WTC11 (cell line): ENCODE results near the gene MIEF1. TPM values are rescaled to one million over a fixed set of nuclear protein-coding genes. Genes with fewer than 3 reads are reported as not detected.

Experiments
- ATAC-seq: fragments of 200-7000 bp; cut with Tn5 transposase; 2 replicates; pipeline ENCODE4 v1.10.0; 2021; ENCODE audit warnings: mild to moderate bottlenecking, moderate library complexity
- CTCF ChIA-PET: fragments of 300-600 bp; sonication (Branson Sonifier 250); formaldehyde crosslinking; loops from one replicate; lab custom pipeline; 2021; ENCODE audit warnings: antibody characterized with exemption; lab: Charles Lee
- POLR2A ChIA-PET: fragments of 350-600 bp; sonication (Branson Sonifier 250); formaldehyde crosslinking; loops from one replicate; lab custom pipeline; 2021; ENCODE audit warnings: antibody characterized with exemption; lab: Charles Lee
- DNase-seq: peaks from one replicate; pipeline ENCODE4 v3.0.0; 2021; ENCODE audit warnings: low spot score
- H3K27ac Mint-ChIP-seq: 2 replicates; pipeline ENCODE4 v1.8.0; 2021; ENCODE audit warnings: mixed read lengths
- H3K27me3 Mint-ChIP-seq: 2 replicates; pipeline ENCODE4 v1.8.0; 2021; ENCODE audit warnings: low read depth, mild to moderate bottlenecking, moderate library complexity, mixed read lengths
- H3K36me3 Mint-ChIP-seq: 2 replicates; pipeline ENCODE4 v1.8.0; 2021; ENCODE audit warnings: mixed read lengths
- H3K4me1 Mint-ChIP-seq: 2 replicates; pipeline ENCODE4 v1.8.0; 2022; ENCODE audit warnings: mixed read lengths
- H3K4me3 Mint-ChIP-seq: 2 replicates; pipeline ENCODE4 v1.8.0; 2021; ENCODE audit warnings: mild to moderate bottlenecking, moderate library complexity, mixed read lengths
- H3K9me3 Mint-ChIP-seq: 2 replicates; pipeline ENCODE4 v1.8.0; 2021; ENCODE audit warnings: mixed read lengths
- ATF1 ChIP-seq: sonication (generic); formaldehyde crosslinking; IDR thresholded peaks from 2 replicates; pipeline ENCODE4 v1.8.1; 2023; ENCODE audit warnings: mild to moderate bottlenecking, moderate library complexity, missing genetic modification reagents
- ATF3 ChIP-seq: sonication (generic); formaldehyde crosslinking; conservative IDR thresholded peaks from 2 replicates; pipeline ENCODE4 v1.8.1; 2022; ENCODE audit warnings: mild to moderate bottlenecking, missing genetic modification reagents
- CREB1 ChIP-seq: sonication (generic); formaldehyde crosslinking; IDR thresholded peaks from 2 replicates; pipeline ENCODE4 v1.8.0; 2023; ENCODE audit warnings: mild to moderate bottlenecking, missing genetic modification reagents
- E2F1 ChIP-seq: sonication (generic); formaldehyde crosslinking; IDR thresholded peaks from 2 replicates; pipeline ENCODE4 v1.8.0; 2022; ENCODE audit warnings: mild to moderate bottlenecking, missing genetic modification reagents
- FOXK1 ChIP-seq: sonication (generic); formaldehyde crosslinking; IDR thresholded peaks from 2 replicates; pipeline ENCODE4 v1.8.0; 2022; ENCODE audit warnings: mild to moderate bottlenecking, moderate library complexity, missing genetic modification reagents
- GABPB1 ChIP-seq: sonication (generic); formaldehyde crosslinking; IDR thresholded peaks from 2 replicates; pipeline ENCODE4 v1.8.1; 2023; ENCODE audit warnings: mild to moderate bottlenecking, missing genetic modification reagents
- GRHL2 ChIP-seq: fragments of 250-450 bp; sonication (Bioruptor Pico); IDR thresholded peaks from 2 replicates; pipeline ENCODE4 v1.8.0; 2022; ENCODE audit warnings: mild to moderate bottlenecking, moderate library complexity; ENCODE audit not compliant: insufficient replicate concordance, severe bottlenecking
- IRF2 ChIP-seq: sonication (generic); formaldehyde crosslinking; IDR thresholded peaks from 2 replicates; pipeline ENCODE4 v1.8.0; 2022; ENCODE audit warnings: low read depth, missing genetic modification reagents, borderline replicate concordance
- MYBL2 ChIP-seq: sonication (generic); formaldehyde crosslinking; IDR thresholded peaks from 2 replicates; pipeline ENCODE4 v1.8.1; 2023; ENCODE audit warnings: mild to moderate bottlenecking, moderate library complexity, missing genetic modification reagents
- NFATC4 ChIP-seq: fragments of 250-450 bp; sonication (Bioruptor Pico); IDR thresholded peaks from 2 replicates; pipeline ENCODE4 v1.9.0; 2021; ENCODE audit warnings: mild to moderate bottlenecking
- NFYB ChIP-seq: sonication (generic); formaldehyde crosslinking; conservative IDR thresholded peaks from 2 replicates; pipeline ENCODE4 v1.8.0; 2022; ENCODE audit warnings: low read depth, missing genetic modification reagents
- NR1H2 ChIP-seq: sonication (generic); formaldehyde crosslinking; IDR thresholded peaks from 2 replicates; pipeline ENCODE4 v1.9.0; 2021; ENCODE audit warnings: mild to moderate bottlenecking, moderate library complexity, missing genetic modification reagents
- NR2C2 ChIP-seq: sonication (generic); formaldehyde crosslinking; IDR thresholded peaks from 2 replicates; pipeline ENCODE4 v1.8.0; 2022; ENCODE audit warnings: mild to moderate bottlenecking, missing genetic modification reagents
- NR3C1 ChIP-seq: sonication (generic); formaldehyde crosslinking; conservative IDR thresholded peaks from 2 replicates; pipeline ENCODE4 v1.8.1; 2023; ENCODE audit warnings: low read depth, mild to moderate bottlenecking, missing genetic modification reagents
- TEAD1 ChIP-seq: sonication (generic); formaldehyde crosslinking; IDR thresholded peaks from 2 replicates; pipeline ENCODE4 v1.8.0; 2022; ENCODE audit warnings: mild to moderate bottlenecking, missing genetic modification reagents
- TP53 ChIP-seq: sonication (generic); formaldehyde crosslinking; IDR thresholded peaks from 2 replicates; pipeline ENCODE4 v1.8.1; 2023; ENCODE audit warnings: mild to moderate bottlenecking, missing genetic modification reagents
- ZBTB21 ChIP-seq: sonication (generic); formaldehyde crosslinking; IDR thresholded peaks from 2 replicates; pipeline ENCODE4 v1.8.1; 2023; ENCODE audit warnings: mild to moderate bottlenecking, missing genetic modification reagents, borderline replicate concordance
- ZNF121 ChIP-seq: sonication (generic); formaldehyde crosslinking; IDR thresholded peaks from 2 replicates; pipeline ENCODE4 v1.8.0; 2023; ENCODE audit warnings: missing genetic modification reagents
- ZNF512 ChIP-seq: sonication (generic); formaldehyde crosslinking; IDR thresholded peaks from 2 replicates; pipeline ENCODE4 v1.8.1; 2022; ENCODE audit warnings: missing genetic modification reagents, borderline replicate concordance
- ZNF671 ChIP-seq: fragments of 250-450 bp; sonication (Bioruptor Pico); IDR thresholded peaks from 2 replicates; pipeline ENCODE4 v1.8.0; 2021; ENCODE audit warnings: mild to moderate bottlenecking
- total RNA-seq: library from RNA; stranded (reverse); gene quantifications from 3 replicates; pipeline ENCODE4 v1.2.3, GENCODE V29; 2021
- TF ChIP-seq, protein P1 (sequence below): sonication (generic); formaldehyde crosslinking; IDR thresholded peaks from 2 replicates; pipeline ENCODE4 v1.8.0; 2022; ENCODE audit warnings: mild to moderate bottlenecking, missing genetic modification reagents
- TF ChIP-seq, protein P2 (sequence below): sonication (generic); formaldehyde crosslinking; IDR thresholded peaks from 2 replicates; pipeline ENCODE4 v1.8.1; 2022; ENCODE audit warnings: low read depth, mild to moderate bottlenecking, moderate library complexity, missing genetic modification reagents, borderline replicate concordance
- TF ChIP-seq, protein P3 (sequence below): fragments of 250-450 bp; sonication (Bioruptor Pico); IDR thresholded peaks from 2 replicates; pipeline ENCODE4 v1.9.0; 2021; ENCODE audit warnings: mild to moderate bottlenecking
- TF ChIP-seq, protein P4 (sequence below): sonication (generic); formaldehyde crosslinking; IDR thresholded peaks from 2 replicates; pipeline ENCODE4 v1.8.1; 2023; ENCODE audit warnings: mild to moderate bottlenecking, missing genetic modification reagents
- TF ChIP-seq, protein P5 (sequence below): fragments of 250-450 bp; sonication (Bioruptor Pico); IDR thresholded peaks from 2 replicates; pipeline ENCODE4 v1.8.0; 2021; ENCODE audit warnings: mild to moderate bottlenecking

The MIEF1 gene
- total RNA-seq, 1 experiment from 2014 or later, result 38.7 TPM

DNA sequence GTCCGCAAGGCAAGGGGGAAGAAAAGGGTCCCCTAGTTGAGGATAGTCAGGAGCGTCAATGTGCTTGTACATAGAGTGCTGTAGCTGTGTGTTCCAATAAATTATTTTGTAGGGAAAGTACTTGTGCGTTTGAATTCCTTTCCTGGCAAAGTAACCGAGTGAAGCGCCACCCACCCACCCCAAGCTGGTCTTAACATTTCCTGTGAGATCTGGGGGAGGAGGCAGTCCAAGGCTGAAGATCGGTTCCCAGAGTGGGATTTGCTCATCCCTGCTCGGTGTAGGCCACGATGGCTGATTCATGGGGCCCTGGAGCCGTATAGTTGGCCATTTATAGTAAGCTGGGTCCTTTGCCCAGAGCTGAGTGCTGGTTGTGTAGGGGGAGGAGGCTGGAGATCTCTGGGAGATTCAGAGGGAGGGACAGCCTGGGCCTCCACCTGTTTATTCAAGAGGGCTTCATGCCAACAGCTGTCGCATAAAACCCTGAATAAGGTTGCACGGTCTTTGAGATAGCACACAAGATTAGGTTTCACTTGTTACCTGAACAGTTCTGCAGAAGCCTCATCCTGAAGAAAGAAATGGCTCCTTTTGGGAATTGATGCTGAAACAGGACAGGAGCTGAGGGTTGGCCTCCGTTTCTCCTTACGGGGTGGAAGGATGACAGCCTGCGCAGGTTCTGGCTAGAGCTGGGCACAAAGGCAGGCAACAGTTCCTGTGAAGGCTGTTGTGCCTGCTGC, 20.6 kb downstream of the MIEF1 start:
- ChIA-PET CTCF (interaction anchor here (0.5 to 4.7 kb wide), 4 partner anchors 26 to 206 kb away, joined by 3 to 21 read pairs (median 3); no protein-coding TSS in a partner anchor), POLR2A (interaction anchor here (0.6 to 2.4 kb wide), 5 partner anchors 10 to 1723 kb away, joined by 3 to 8 read pairs (median 6); partner anchors contain the start of genes MIEF1 and RPS19BP1)
- Mint-ChIP-seq H3K4me3 (peak overlapping the region; percentile 95), H3K27me3 (peaks cover 8% of the 10 kb centered on the region), H3K4me1 (peaks cover 48% of the 10 kb centered on the region), H3K9me3 (no peaks in the 10 kb centered on the region), H3K27ac (peak overlapping the region; percentile 94), H3K36me3 (peaks cover 44% of the 10 kb centered on the region)
- no peak for DNase-seq
- ATAC-seq, result no peak
- TF ChIP-seq, protein P1, sequence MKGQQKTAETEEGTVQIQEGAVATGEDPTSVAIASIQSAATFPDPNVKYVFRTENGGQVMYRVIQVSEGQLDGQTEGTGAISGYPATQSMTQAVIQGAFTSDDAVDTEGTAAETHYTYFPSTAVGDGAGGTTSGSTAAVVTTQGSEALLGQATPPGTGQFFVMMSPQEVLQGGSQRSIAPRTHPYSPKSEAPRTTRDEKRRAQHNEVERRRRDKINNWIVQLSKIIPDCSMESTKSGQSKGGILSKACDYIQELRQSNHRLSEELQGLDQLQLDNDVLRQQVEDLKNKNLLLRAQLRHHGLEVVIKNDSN (CRISPR knock-in tag), result no peak
- no peak for TF ChIP-seq TEAD1
- no peak for TF ChIP-seq IRF2 (CRISPR knock-in tag)
- TF ChIP-seq NFATC4 (CRISPR knock-in tag), result peak; percentile 83; the same call in 1 of the 2 replicates
- TF ChIP-seq MYBL2, result no peak
- no peak for TF ChIP-seq TP53 (CRISPR knock-in tag)
- TF ChIP-seq, protein P2, sequence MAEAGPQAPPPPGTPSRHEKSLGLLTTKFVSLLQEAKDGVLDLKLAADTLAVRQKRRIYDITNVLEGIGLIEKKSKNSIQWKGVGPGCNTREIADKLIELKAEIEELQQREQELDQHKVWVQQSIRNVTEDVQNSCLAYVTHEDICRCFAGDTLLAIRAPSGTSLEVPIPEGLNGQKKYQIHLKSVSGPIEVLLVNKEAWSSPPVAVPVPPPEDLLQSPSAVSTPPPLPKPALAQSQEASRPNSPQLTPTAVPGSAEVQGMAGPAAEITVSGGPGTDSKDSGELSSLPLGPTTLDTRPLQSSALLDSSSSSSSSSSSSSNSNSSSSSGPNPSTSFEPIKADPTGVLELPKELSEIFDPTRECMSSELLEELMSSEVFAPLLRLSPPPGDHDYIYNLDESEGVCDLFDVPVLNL, result no peak
- no peak for TF ChIP-seq ZNF121 (CRISPR knock-in tag)
- no peak for TF ChIP-seq NR3C1 (CRISPR knock-in tag)
- TF ChIP-seq NR2C2 (CRISPR knock-in tag), result no peak
- TF ChIP-seq, protein P3, sequence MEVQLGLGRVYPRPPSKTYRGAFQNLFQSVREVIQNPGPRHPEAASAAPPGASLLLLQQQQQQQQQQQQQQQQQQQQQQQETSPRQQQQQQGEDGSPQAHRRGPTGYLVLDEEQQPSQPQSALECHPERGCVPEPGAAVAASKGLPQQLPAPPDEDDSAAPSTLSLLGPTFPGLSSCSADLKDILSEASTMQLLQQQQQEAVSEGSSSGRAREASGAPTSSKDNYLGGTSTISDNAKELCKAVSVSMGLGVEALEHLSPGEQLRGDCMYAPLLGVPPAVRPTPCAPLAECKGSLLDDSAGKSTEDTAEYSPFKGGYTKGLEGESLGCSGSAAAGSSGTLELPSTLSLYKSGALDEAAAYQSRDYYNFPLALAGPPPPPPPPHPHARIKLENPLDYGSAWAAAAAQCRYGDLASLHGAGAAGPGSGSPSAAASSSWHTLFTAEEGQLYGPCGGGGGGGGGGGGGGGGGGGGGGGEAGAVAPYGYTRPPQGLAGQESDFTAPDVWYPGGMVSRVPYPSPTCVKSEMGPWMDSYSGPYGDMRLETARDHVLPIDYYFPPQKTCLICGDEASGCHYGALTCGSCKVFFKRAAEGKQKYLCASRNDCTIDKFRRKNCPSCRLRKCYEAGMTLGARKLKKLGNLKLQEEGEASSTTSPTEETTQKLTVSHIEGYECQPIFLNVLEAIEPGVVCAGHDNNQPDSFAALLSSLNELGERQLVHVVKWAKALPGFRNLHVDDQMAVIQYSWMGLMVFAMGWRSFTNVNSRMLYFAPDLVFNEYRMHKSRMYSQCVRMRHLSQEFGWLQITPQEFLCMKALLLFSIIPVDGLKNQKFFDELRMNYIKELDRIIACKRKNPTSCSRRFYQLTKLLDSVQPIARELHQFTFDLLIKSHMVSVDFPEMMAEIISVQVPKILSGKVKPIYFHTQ, result peak; percentile 73; the same call in 1 of the 2 replicates
- no peak for TF ChIP-seq NFYB (CRISPR knock-in tag)
- no peak for TF ChIP-seq FOXK1 (CRISPR knock-in tag)
- no peak for TF ChIP-seq GABPB1
- no peak for TF ChIP-seq NR1H2 (CRISPR knock-in tag)
- no peak for TF ChIP-seq CREB1
- TF ChIP-seq, protein P4, sequence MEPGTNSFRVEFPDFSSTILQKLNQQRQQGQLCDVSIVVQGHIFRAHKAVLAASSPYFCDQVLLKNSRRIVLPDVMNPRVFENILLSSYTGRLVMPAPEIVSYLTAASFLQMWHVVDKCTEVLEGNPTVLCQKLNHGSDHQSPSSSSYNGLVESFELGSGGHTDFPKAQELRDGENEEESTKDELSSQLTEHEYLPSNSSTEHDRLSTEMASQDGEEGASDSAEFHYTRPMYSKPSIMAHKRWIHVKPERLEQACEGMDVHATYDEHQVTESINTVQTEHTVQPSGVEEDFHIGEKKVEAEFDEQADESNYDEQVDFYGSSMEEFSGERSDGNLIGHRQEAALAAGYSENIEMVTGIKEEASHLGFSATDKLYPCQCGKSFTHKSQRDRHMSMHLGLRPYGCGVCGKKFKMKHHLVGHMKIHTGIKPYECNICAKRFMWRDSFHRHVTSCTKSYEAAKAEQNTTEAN (CRISPR knock-in tag), result no peak
- no peak for TF ChIP-seq ZBTB21
- TF ChIP-seq GRHL2 (CRISPR knock-in tag), result no peak
- no peak for TF ChIP-seq E2F1 (CRISPR knock-in tag)
- TF ChIP-seq ZNF512 (CRISPR knock-in tag), result no peak
- TF ChIP-seq, protein P5, sequence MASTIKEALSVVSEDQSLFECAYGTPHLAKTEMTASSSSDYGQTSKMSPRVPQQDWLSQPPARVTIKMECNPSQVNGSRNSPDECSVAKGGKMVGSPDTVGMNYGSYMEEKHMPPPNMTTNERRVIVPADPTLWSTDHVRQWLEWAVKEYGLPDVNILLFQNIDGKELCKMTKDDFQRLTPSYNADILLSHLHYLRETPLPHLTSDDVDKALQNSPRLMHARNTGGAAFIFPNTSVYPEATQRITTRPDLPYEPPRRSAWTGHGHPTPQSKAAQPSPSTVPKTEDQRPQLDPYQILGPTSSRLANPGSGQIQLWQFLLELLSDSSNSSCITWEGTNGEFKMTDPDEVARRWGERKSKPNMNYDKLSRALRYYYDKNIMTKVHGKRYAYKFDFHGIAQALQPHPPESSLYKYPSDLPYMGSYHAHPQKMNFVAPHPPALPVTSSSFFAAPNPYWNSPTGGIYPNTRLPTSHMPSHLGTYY (CRISPR knock-in tag), result peak; percentile 93
- TF ChIP-seq ATF3 (CRISPR knock-in tag), result no peak
- TF ChIP-seq ATF1 (CRISPR knock-in tag), result no peak
- peak; percentile 93 for TF ChIP-seq ZNF671 (CRISPR knock-in tag)
